Neutrophil (primary cell): Measurements from ENCODE around the gene MARCHF2.

Source experiments
- H3K27ac ChIP-seq: fragments of 200-600 bp; sonication (generic); 2 replicates; pipeline ENCODE4 v1.5.1; 2016; ENCODE audit warnings: mild to moderate bottlenecking, moderate library complexity
- H3K27me3 ChIP-seq: fragments of 200-600 bp; sonication (generic); 2 replicates; pipeline ENCODE4 v1.6.0; 2016; ENCODE audit warnings: mild to moderate bottlenecking
- H3K36me3 ChIP-seq: fragments of 200-600 bp; sonication (generic); 2 replicates; pipeline ENCODE4 v1.5.1; 2017
- H3K4me1 ChIP-seq, 2 experiments: fragments of 200-600 bp in 1 of 2; sonication (generic) in 1 of 2; 1 replicate in 1 of 2; 2 replicates in 1 of 2; pipeline versions ENCODE4 v1.5.1 to v1.6.1; 2013 to 2016; ENCODE audit warnings: low read depth in 1 of 2, low read length in 1 of 2, mild to moderate bottlenecking in 1 of 2, moderate library complexity in 1 of 2; ENCODE audit not compliant: control insufficient read depth in 1 of 2, insufficient read depth in 1 of 2
- H3K4me3 ChIP-seq, 2 experiments: fragments of 200-600 bp in 1 of 2; sonication (generic) in 1 of 2; 1 replicate in 1 of 2; 2 replicates in 1 of 2; pipeline ENCODE4 v1.5.1; 2013 to 2016; ENCODE audit warnings: low read depth in 1 of 2, low read length in 1 of 2, mild to moderate bottlenecking in 1 of 2, moderate library complexity in 1 of 2
- H3K9me3 ChIP-seq: fragments of 200-600 bp; sonication (generic); 2 replicates; pipeline ENCODE4 v1.5.1; 2016
- TF ChIP-seq, protein P1 (sequence below): fragments of 200-600 bp; sonication (generic); IDR thresholded peaks from 2 replicates; pipeline ENCODE4 v1.5.1; 2016; ENCODE audit warnings: antibody characterized with exemption

The MARCHF2 gene

DNA sequence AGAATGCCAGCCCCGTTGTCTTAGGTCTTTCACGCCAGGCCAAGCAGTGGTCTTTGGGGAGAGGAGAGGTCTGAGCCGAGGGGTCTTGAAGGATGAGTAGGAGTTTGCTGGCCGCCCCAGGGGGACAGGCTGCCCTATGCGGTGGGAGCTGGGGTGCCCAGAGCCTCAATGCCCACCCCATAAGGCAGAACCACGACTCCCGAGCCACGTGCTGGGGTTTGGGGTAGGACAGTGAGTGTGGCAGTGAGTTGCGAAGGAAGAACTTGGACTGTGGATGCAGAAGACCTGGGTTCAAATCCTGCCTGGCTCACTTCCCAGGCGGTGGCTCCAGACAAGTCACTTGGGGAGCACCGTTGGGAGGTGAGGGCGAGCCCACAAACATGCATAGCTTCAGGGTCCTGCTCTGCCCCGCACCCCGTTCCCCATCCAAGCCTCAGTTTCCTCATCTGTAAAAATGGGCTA is 17.5 kb upstream of the MARCHF2 start:
- H3K4me3 ChIP-seq, result no peak overlapping the region
- H3K27me3 ChIP-seq, result no peaks in the 10 kb centered on the region
- H3K4me1 ChIP-seq, result peaks cover 15 to 17% of the 10 kb centered on the region in 2 experiments
- H3K9me3 ChIP-seq, result no peaks in the 10 kb centered on the region
- TF ChIP-seq, protein P1, sequence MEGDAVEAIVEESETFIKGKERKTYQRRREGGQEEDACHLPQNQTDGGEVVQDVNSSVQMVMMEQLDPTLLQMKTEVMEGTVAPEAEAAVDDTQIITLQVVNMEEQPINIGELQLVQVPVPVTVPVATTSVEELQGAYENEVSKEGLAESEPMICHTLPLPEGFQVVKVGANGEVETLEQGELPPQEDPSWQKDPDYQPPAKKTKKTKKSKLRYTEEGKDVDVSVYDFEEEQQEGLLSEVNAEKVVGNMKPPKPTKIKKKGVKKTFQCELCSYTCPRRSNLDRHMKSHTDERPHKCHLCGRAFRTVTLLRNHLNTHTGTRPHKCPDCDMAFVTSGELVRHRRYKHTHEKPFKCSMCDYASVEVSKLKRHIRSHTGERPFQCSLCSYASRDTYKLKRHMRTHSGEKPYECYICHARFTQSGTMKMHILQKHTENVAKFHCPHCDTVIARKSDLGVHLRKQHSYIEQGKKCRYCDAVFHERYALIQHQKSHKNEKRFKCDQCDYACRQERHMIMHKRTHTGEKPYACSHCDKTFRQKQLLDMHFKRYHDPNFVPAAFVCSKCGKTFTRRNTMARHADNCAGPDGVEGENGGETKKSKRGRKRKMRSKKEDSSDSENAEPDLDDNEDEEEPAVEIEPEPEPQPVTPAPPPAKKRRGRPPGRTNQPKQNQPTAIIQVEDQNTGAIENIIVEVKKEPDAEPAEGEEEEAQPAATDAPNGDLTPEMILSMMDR, result no peak
- H3K36me3 ChIP-seq, result peaks cover 26% of the 10 kb centered on the region
- H3K27ac ChIP-seq, result no peak overlapping the region

DNA sequence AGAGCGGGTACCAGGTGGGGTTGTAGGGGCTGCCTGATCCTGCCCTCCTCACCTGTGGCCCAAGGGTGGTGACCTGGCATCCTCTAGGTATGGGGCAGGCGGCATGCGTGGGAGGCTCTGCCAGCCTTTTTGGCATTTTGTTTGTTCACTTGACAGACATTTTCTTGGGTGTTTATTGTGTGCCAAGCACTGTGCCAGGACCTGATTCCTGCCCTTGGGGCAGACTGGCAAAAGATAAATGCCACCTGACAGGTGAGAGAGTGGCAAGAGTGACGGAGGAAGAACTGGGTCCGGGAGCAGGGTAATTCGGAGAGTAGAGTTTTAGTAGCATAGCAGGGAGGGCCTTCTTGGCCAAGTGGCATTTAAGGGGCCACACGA is 16.9 kb upstream of the MARCHF2 start:
- Histone ChIP-seq H3K27ac (no peak overlapping the region), H3K27me3 (no peaks in the 10 kb centered on the region), H3K4me3 (no peak overlapping the region), H3K36me3 (peaks cover 29% of the 10 kb centered on the region), H3K9me3 (no peaks in the 10 kb centered on the region), H3K4me1 (peaks cover 12% of the 10 kb centered on the region in 2 experiments)
- TF ChIP-seq, protein P1, result no peak

DNA sequence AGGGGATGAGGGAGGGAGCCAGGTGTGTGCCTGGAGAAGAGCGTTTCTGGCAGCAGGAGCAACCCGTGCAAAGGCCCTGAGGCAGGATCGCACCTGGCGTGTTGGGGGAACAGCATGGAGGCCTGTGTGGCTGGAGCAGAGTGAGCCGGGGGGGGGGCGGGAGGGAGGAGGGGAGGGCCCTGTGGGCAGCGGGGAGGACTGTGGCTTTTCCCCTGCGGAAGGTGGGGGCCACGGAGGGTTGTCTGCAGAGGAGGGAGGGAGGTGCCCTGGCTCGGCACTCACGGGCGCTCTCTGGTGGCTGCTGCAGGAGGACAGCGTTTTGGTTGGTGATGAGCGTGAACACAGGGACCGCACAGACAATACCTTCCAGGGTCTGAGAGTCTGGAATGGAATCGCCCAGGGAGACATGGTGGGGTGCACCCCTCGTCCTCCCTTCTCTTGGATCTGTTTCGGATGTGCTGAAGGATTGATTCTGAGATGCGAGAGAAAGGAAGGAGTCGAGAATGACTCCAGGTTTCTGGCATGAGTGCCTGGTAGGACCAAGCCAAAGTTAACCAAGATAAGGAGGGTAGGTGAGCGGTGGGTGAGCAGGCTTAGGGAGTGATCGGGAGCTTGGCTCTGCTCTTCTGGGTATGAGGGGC is 16.4 kb upstream of the MARCHF2 start:
- Histone ChIP-seq H3K27ac (no peak overlapping the region), H3K4me3 (no peak overlapping the region), H3K27me3 (no peaks in the 10 kb centered on the region), H3K36me3 (peaks cover 34% of the 10 kb centered on the region), H3K4me1 (peaks cover 7% of the 10 kb centered on the region in 2 experiments), H3K9me3 (no peaks in the 10 kb centered on the region)
- TF ChIP-seq, protein P1, result peak; percentile 29

DNA sequence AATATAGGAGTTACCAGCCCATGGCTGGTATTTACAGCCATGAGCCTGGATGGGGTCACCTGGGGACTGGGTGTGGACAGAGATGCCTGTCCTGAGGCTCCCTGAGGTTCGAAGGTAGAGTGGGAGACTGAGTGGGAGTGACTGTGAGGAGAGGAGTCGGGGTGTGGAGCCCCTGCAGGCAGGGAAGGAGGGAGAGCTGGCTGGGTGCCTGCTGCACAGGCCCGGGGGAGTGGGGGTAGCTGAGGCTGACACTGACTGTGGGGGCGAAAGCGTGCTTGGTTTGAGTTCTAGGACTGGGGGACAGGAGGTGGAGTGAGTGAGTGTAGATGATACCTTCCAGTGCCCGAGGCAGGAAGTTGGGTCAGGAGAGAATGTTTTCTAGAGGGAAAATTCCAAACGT is 15.8 kb upstream of the MARCHF2 start:
- Histone ChIP-seq H3K4me1 (peaks cover 1% of the 10 kb centered on the region in 2 experiments), H3K9me3 (no peaks in the 10 kb centered on the region), H3K36me3 (peaks cover 39% of the 10 kb centered on the region), H3K27ac (no peak overlapping the region), H3K27me3 (no peaks in the 10 kb centered on the region), H3K4me3 (no peak overlapping the region)
- TF ChIP-seq, protein P1, result no peak

DNA sequence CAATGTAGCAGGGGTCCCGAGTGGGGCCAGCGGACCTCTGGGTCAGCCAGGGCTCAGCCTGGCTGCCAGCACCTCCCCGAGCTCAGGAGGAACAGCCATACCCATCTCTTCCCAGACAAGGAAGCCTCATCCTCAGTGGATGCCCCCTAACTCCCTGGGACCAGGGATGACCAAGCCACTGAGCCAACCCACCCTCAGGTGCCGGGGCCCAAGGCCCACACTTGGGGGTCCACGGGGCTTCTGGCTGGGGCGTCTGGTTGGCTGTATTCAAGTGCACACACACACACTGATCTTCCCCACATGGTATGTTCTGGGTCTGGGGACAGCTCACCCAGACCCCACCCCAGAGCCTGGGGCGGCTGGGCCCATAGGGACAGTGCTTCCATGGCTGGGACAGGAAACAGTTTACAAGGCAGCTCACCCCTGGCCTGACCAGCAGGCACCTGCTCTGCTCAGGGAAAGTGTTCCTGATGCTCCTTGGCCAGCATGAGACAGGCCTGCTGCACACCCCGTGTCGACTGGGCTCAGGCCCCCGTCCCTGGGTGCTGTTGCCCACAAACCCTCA is 15.3 kb upstream of the MARCHF2 start:
- Histone ChIP-seq H3K9me3 (no peaks in the 10 kb centered on the region), H3K27ac (no peak overlapping the region), H3K4me1 (no peaks in the 10 kb centered on the region), H3K36me3 (peaks cover 45% of the 10 kb centered on the region), H3K4me3 (no peak overlapping the region), H3K27me3 (no peaks in the 10 kb centered on the region)
- TF ChIP-seq, protein P1, result no peak
